ENCODE results near the gene ARID1B. TPM values are rescaled to one million over a fixed set of nuclear protein-coding genes. Genes with fewer than 3 reads are reported as not detected.

The ARID1B gene
- total and polyA plus RNA-seq, 2 of the 4 experiments (the other 2 are of a cell fraction) = 14.5 to 20.1 TPM

DNA sequence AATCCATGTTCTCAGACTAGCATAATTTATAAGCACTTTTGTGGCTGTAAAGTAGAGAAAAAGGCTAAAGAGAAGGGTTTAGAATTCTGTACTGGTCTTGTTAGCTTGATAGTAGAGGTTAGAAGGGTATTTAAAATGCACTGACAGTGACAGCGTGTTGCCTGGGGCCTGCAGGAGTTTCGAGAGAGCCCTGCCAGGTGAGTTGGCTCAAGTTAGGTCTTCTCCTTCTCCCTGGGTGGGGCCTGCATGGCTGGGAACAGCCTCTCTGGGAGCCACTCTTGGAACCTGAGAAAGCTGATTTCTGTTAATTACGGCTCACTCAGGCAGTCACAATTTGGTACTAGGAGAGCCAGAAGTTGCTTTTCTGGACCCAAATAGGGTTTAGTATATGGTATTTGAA lies 103.7 kb downstream of the ARID1B start:
- Histone ChIP-seq H3K4me3 (ENCODE audit: insufficient read depth, low read depth, low read length) (no peak overlapping the region), H3K9me3 (ENCODE audit: control insufficient read depth, insufficient read depth, low read length) (no peaks in the 10 kb centered on the region), H2BK15ac (ENCODE audit: low read depth, low read length) (no peak overlapping the region), H3K14ac (replicated peaks; ENCODE audit: low read depth, low read length) (no peak overlapping the region), H3K27ac (ENCODE audit: insufficient read depth, low read length) (no peak overlapping the region), H3K4me2 (ENCODE audit: low read depth, low read length) (no peak overlapping the region), H2BK120ac (ENCODE audit: low read depth, low read length) (no peak overlapping the region), H3K18ac (ENCODE audit: low read depth, low read length) (no peak overlapping the region), H3K9me1 (ENCODE audit: insufficient read depth, low read length) (peaks cover 25% of the 10 kb centered on the region), H3K36me3 (ENCODE audit: control insufficient read depth, insufficient read depth, low read length) (no peaks in the 10 kb centered on the region), H4K91ac (ENCODE audit: insufficient read depth, low read depth, low read length) (no peak overlapping the region), H2BK5ac (ENCODE audit: low read depth, low read length, poor library complexity, severe bottlenecking) (no peak overlapping the region), H2AK5ac (ENCODE audit: low read depth, low read length) (no peak overlapping the region), H3K56ac (ENCODE audit: extremely low read depth, insufficient read depth, low read length) (no peak overlapping the region), H3K27me3 (ENCODE audit: control insufficient read depth, insufficient read depth, low read length) (no peaks in the 10 kb centered on the region), H3K4me1 (ENCODE audit: control insufficient read depth, insufficient read depth, low read length) (peaks cover 21% of the 10 kb centered on the region), H3K9ac (ENCODE audit: low read depth, low read length) (no peak overlapping the region), H3K79me1 (ENCODE audit: low read depth in 1 of 2, low read length in 2 of 2) (peaks cover 59 to 74% of the 10 kb centered on the region in 2 experiments), H2AFZ (replicated peaks; ENCODE audit: low read length, poor library complexity) (no peak overlapping the region), H2AK9ac (replicated peaks; ENCODE audit: low read depth, low read length, poor library complexity) (no peak overlapping the region), H2BK20ac (ENCODE audit: low read depth, low read length) (no peak overlapping the region), H3K23ac (ENCODE audit: low read depth, low read length) (no peak overlapping the region), H3K4ac (ENCODE audit: low read depth, low read length) (no peak overlapping the region), H4K5ac (ENCODE audit: low read depth, low read length) (no peak overlapping the region), H4K8ac (ENCODE audit: low read depth in 2 of 2, low read length in 2 of 2) (no peak overlapping the region), H4K20me1 (ENCODE audit: insufficient read depth, low read length) (peaks cover 65% of the 10 kb centered on the region)
- CTCF ChIA-PET = no interaction called here
- in situ Hi-C loops (cut with MboI; ENCODE audit: low sequenced_read_pairs) (no loop called here), intact Hi-C loops (cut with micrococcal nuclease) (no loop called here), dilution Hi-C loops (cut with HindIII; ENCODE audit: low sequenced_read_pairs, unreplicated experiment) (no loop called here)
- POLR2A ChIA-PET (ENCODE audit: unreplicated experiment) = interaction anchor here (0.7 kb wide), 1 partner anchor 9 kb away, joined by 4 read pairs; no protein-coding TSS in a partner anchor
- WGBS, 2 experiments (ENCODE audit: extremely low coverage in 2 of 2, insufficient read length in 1 of 2) = no CpG with 5 or more reads among the region's 3 CpGs
- no peak for DNase-seq
- ATAC-seq (ENCODE audit: low read depth) = no peak
- BruUV-seq (replicated peaks) = no TSS peak
- TF ChIP-seq MXI1 (IDR thresholded peaks at IDR 0.05; ENCODE audit: borderline replicate concordance, low read depth, low read length) = no peak
- TF ChIP-seq, protein P1, sequence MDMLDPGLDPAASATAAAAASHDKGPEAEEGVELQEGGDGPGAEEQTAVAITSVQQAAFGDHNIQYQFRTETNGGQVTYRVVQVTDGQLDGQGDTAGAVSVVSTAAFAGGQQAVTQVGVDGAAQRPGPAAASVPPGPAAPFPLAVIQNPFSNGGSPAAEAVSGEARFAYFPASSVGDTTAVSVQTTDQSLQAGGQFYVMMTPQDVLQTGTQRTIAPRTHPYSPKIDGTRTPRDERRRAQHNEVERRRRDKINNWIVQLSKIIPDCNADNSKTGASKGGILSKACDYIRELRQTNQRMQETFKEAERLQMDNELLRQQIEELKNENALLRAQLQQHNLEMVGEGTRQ (IDR thresholded peaks at IDR 0.05; ENCODE audit: low read depth, low read length) = no peak
- TF ChIP-seq, protein P2, sequence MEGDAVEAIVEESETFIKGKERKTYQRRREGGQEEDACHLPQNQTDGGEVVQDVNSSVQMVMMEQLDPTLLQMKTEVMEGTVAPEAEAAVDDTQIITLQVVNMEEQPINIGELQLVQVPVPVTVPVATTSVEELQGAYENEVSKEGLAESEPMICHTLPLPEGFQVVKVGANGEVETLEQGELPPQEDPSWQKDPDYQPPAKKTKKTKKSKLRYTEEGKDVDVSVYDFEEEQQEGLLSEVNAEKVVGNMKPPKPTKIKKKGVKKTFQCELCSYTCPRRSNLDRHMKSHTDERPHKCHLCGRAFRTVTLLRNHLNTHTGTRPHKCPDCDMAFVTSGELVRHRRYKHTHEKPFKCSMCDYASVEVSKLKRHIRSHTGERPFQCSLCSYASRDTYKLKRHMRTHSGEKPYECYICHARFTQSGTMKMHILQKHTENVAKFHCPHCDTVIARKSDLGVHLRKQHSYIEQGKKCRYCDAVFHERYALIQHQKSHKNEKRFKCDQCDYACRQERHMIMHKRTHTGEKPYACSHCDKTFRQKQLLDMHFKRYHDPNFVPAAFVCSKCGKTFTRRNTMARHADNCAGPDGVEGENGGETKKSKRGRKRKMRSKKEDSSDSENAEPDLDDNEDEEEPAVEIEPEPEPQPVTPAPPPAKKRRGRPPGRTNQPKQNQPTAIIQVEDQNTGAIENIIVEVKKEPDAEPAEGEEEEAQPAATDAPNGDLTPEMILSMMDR (conservative IDR thresholded peaks at IDR 0.05; ENCODE audit: low read depth, low read length) = no peak

Data from IMR-90 (cell line).